Stimulated activated CD4-positive, alpha-beta T cell treated with anti-CD3 and anti-CD28 coated beads, Interleukin-15, amount 100 ng/mL, for 48 hours (primary cell): ENCODE measurements around the gene THBS4.
"Not testable (repeated sequence)": the region's sequence is repeated elsewhere in the genome, so short reads cannot be mapped to it uniquely, and the experiment has no call there.

Source experiments
- DNase-seq, 2 donors: peaks; one replicate each; pipeline ENCODE4 v3.0.0-alpha.2; 2020; ENCODE audit warnings: low read depth in 2 of 2

THBS4 gene

GRCh38 chr5:80076131-80077050, 41.2 kb downstream of the THBS4 start:
- DNase-seq = no peak

GRCh38 chr5:80077051-80077714, 42.0 kb downstream of the THBS4 start:
- DNase-seq = no peak

GRCh38 chr5:80078921-80079320, 43.8 kb downstream of the THBS4 start:
- no peak for DNase-seq

- no peak for DNase-seq
Observed at GRCh38 chr5:80082281-80082680, 47.1 kb downstream of the THBS4 start.

- DNase-seq = peak; percentile 55 to 65
Observed at GRCh38 chr5:80082731-80083100, 47.6 kb downstream of the THBS4 start.

GRCh38 chr5:80083101-80083890, 48.1 kb downstream of the THBS4 start:
- DNase-seq = no peak

DNA sequence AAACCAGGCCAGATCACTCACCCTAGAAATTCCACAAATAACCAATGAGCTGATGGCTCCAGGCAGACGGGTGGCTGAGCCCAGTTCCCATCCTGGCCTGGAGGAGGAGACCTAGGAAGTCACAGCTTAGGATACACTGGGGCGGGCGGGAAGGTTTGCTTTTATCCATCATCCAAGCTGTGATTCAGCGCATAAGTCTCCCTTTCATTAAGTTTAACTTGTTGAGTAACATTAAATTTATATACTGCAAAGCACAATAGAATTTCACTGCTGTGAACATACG, 55.7 kb downstream of the THBS4 start:
- DNase-seq = no peak

- DNase-seq = peak in 1 of 2 donors; percentile 11
Observed at GRCh38 chr5:80091792-80092192, 56.6 kb downstream of the THBS4 start.

- no peak for DNase-seq
Observed at GRCh38 chr5:80092486-80093107, 57.4 kb downstream of the THBS4 start.

- DNase-seq = no peak
Observed at GRCh38 chr5:80093796-80094195, 58.6 kb downstream of the THBS4 start.

DNA sequence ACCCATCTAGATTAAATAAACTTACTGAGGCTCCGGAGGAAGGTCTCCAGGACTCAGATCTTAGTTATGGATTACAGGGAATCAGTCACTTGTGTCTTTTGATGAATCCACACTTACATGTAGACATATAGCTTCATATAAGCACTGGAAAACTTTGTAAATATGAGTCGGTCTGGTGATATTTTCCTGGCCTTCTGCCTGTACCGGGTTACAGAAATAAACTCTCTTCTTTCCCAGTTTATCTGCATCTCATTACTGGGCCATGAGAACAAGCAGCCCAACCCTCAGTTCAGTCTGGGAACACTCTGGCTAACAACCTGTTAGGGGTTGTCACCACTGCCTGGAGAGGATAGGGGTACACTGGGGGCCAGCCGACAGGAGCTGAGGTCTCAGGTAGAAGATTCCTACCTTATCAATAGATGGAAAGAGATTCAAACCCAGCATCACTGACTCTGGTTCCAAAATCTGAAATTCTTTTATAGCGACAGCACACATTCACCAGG, 59.1 kb downstream of the THBS4 start:
- DNase-seq = no peak

GRCh38 chr5:80097451-80097850, 62.3 kb downstream of the THBS4 start:
- no peak for DNase-seq

GRCh38 chr5:80101993-80102392, 66.8 kb downstream of the THBS4 start:
- no peak for DNase-seq

DNA sequence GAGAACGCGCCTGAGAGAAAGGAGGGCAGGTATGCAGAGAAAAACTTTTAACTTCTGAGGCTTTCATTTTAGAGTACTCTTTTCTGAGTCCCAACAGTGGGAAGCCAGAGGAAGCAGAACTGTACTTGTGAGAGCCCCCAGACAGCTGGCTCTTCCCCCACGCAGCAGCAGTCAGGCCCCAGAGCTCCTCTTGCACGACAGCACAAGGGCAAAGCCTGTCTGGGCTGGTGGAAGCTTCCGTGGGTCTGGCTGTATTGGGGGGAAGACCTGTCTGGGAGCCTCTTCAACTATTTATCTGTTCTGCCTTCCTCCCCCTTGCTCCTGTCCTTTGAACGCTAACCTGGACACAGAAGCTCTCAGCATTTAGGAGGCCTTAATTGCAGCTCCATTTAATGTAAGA, 68.2 kb downstream of the THBS4 start:
- no peak for DNase-seq

GRCh38 chr5:80105698-80106439, 70.7 kb downstream of the THBS4 start:
- DNase-seq = no peak

GRCh38 chr5:80106916-80107315, 71.8 kb downstream of the THBS4 start:
- DNase-seq = no peak

DNA sequence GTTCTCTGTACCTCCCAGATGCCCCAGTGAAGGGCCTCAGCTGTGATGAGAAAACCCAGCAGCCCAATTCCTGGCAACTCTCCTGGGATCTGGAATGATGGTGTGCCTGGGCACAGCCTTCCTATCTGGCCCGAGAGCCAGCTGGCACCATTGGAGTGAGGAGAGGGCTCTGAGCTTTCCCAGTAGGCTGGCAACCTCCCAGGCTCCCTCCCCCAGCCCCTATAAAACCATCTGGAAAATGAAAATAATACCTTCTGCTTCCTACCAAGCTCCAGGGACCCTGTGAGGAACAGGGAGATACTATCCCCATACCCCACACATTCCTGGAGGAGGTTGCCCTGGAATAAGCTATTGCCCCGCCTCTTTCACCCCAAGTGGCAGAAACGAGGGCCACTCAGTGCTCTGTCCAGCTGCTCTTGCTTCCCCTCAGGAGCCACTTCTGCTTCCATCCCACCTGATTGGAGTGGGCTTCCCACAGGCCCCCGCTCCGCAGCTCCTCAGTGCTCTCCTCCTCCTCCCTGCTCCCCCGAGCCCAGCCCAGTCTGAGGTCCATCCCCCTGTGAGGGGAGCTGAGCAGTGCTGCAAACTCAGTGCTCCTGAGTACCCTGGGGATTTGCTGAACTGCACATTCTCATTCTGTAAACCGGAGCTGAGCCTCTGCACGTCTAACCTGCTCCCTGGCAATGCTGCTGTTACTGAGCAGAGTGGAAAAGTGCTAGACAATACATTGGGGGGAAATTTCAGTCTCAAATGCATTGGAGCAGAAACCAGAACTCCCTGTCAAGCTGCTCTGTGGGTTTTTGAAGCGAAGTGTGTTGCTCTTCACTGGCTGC, 74.7 kb downstream of the THBS4 start:
- no peak for DNase-seq

DNA sequence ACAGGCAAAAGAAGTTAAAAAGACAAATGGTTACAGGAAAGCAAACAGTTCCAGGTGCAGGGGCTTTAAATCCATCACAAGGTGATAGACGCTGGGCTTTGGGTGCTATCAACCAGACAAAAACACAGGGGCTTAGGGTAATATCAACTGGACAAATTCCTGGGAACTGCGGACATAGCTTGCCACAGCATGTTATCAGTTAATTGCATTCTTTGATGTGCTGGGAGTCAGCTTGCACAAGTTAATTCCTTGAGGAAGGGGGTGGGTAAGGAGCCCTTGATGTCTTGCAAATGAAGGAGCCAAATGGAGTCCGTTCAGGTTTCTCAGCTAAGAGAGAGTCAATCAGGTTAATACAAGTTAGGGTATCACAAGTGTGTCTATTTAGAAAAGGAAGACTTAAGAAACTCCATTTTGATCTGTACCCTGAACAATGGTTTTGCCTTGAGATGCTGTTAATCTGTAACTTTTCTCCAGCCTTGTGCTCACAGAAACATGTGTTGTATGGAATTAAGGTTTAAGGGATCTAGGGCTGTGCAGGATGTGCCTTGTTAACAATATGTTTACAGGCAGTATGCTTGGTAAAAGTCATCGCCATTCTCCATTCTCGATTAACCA, 76.3 kb downstream of the THBS4 start:
- DNase-seq = not testable (repeated sequence)

DNA sequence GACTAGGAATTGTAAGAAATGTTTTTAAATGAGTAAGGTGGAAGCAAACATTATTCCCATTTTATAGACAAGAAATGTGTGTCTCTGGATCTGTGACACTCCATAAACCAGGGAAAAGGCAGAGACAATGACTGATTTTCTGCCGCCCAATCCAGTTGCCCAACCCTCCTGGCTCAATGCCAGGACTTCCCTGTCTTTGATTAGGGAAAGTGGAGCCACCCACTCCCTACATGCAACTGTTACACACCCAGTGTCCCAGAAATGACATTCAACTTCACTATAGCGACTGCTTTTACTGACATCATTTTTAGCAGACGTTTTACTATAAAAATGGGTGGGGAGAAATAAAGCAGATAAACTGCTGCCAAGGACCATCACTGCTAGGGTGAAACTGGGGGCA, 79.7 kb downstream of the THBS4 start:
- DNase-seq = no peak

DNA sequence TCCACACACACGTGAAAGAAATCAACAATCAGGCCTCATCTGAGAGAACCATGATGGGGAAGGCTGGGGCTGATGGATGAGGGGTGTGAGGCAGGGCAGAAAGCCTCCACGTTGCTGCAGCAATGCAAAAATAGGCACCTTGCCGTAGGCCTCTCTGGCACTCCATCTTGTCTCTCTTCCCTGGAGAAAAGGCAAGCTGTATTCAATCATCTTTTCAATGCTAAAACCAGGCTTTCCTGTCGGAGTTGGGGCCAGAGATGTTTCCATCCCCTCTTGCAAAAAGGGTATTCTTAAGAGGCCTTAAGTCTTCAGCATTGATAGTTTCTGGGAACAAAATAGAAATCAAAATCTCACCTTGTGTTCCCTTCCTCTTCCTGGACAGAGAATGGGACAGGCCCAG, 80.9 kb downstream of the THBS4 start:
- no peak for DNase-seq
